GM21381 (cell line): ENCODE measurements around the gene LVRN.

Source experiments
- ATAC-seq: cut with Tn5 transposase; IDR thresholded peaks from one replicate; pipeline ENCODE4 v1.9.1; 2021; ENCODE audit warnings: mild to moderate bottlenecking, moderate library complexity; ENCODE audit not compliant: unreplicated experiment

The LVRN gene

DNA sequence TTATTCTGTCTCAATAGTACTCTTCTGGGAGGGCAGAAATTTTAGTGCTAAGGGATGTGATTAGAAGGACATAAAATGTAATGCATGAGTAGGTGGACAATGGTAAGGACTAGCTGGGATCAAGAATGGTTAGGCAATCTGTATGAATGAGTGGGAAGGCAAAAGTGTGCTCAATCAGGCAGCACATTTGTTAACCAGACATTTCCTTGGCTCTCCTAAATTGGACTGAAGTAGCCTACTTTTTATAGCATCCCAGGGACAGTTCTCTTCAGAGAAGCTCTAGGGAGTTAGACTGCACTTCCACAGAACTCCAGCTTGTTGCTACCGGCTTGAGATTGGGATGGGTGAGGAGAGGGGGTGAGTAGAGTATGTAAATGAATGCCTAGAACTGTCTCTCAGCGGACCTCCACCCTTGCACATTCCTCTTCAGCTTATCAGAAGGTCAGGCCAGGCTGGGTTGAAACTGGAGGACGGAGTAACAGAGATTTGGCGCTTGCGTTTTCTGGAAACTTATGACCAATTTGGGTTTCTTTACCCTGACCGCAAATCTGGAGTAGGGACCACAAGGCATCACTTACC lies 51.0 kb downstream of the LVRN start:
- no peak for ATAC-seq

DNA sequence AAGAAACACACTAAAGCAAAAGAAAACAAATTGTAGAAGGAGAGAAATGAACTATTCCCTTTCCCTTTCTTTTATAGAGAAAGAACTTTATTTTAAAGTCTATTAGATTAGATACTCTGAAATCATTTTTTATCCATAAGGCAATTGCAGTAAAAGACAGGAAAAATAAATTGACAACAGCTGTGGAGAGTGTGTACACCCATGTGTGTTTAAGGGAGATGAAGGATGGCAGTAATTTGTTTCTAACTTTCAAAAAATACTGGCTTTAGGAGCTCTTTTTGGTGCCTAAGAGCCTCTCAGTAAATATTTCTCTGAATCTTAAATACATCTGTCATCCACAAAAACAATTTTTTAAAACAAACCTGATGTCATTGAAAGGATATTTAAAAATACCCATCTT lies 51.7 kb downstream of the LVRN start:
- ATAC-seq, result no peak

DNA sequence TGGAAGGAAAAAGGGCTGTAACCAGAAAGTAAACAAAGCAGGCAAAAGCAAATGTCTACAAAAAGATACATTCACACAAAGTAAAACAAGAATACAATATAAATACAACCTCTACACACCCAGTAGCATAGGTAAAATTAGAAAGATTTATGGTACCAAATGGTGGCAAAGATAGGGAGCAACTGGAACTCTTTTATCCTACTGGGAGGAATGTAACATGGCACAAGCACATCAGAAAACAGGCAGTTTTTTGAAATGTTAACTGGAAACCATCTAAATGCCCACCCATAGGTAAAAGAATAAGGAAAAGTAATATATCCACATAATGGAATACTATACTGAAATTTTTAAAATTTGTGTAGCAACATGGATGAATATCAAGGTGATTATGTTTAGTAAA lies 61.3 kb downstream of the LVRN start:
- ATAC-seq, result no peak

DNA sequence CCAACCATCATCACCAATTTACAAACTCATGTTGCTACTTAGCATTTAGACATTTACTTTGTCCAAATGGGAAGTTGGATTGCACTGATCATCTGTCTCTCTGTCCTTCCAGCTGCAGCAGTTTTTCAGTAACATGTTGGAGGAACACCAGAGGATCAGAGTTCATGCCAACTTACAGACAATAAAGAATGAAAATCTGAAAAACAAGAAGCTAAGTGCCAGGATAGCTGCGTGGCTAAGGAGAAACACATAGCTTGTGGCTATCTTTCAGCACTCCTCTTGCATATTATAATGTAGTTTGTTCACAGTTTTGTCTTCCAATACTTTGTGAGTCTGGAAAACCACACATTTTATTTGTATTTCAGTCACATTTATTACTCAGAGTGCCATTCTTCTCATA lies 63.6 kb downstream of the LVRN start:
- ATAC-seq, result no peak

DNA sequence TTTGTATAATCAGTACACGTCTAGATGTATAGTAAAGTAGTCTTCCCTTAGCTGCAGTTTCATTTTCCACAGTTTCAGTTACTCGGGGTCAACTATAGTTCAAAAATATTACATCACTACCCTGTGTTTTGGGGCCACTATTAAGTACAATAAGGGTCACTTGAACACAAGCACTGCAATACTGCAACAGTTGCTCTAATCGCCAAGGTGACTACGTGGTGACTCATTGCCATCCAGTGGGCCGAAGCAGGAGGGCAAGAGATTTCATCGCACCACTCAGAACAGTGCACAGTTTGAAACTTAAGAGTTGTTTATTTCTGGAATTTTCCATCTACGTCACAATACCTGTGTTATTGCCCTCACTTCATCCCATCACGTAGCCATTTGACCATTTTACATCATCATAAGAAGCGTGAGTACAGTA lies 69.8 kb downstream of the LVRN start, which contains the start of gene ARL14EPL:
ARL14EPL (plus strand) TSS at position 379 of the 424 bp plus-strand sequence. CDS start 18,994 bp downstream, outside the sequence.
- peak; percentile 67 for ATAC-seq

DNA sequence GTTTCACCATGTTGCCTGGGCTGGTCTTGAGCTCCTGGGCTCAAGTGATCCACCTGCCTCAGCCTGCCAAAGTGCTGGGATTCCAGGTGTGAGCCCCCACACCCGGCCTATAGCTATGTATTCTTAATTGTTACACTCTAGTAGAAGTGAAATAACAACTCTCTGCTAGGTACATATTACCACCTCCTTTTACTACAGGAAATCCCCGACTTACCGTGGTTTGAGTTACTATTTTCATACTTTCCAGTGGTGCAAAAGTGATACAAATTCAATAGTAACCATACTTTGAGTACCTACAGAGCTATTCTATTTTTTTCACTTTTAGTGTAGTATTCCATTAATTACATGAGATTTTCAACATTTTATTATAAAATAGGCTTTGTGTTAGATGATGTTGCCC lies 70.7 kb downstream of the LVRN start:
- peak; percentile 44 for ATAC-seq

DNA sequence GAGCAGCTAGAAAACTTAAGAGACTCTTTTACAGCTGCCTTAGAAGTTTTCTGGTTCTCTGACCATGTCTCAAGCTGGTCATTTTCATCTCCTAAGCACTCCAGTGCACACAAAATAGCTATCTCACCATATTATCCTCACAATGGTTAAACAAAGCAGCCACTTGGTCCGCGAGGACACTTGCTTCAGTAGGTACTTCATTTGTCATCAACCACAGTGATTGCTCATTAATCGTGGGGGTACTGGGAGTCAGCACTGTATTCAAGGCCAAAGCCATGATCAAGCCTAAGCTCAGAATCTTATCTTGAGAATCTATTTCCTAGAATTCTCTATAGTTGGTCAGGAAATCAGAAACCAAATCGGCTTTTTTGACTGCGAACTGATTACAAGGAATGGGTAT lies 72.8 kb downstream of the LVRN start:
- no peak for ATAC-seq

DNA sequence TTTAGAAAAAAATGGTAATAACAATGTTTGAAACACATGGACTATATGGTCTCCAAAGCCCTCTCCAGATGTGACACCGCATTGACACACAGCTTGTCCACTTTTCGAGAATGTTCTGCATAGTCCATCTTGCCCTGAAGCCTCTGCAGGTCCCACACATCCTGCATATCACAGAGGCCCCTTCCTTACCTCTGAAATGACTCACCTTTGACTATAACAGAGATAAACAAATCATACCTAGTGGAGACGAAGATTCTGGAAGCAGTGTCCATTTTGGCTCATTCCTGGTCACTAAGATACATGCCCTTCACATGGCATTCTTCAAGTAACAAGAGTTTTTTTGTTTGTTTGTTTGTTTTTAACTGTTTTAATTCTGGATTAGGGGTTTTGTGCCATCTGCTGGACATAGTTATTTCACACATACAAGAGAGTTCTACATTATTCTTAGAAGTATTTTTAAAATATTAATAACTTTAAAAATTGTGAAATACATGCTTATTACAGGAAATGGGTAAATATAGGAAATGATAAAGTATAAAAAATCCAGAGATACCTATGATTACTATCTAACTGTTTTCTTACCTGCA lies 75.1 kb downstream of the LVRN start:
- no peak for ATAC-seq

DNA sequence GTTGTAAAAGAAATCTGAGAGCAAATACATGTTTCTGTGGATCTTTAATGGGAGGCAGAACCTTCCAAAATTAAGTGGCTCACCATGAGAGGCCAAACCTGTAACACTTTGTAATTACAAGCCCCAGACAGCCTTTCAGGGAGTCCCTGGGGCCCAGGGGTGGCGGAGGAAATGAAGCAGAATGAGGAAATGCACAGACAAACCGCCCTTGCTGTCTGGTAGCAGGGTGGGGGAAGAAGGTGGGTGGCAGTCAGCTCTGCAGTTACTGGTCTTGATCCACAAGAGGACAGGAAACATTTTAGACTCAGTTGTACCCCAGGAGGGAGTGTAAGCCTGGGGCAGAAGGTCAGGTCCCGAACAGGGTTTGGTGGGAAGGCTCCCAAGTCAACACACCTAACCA lies 76.5 kb downstream of the LVRN start:
- peak; percentile 57 for ATAC-seq

DNA sequence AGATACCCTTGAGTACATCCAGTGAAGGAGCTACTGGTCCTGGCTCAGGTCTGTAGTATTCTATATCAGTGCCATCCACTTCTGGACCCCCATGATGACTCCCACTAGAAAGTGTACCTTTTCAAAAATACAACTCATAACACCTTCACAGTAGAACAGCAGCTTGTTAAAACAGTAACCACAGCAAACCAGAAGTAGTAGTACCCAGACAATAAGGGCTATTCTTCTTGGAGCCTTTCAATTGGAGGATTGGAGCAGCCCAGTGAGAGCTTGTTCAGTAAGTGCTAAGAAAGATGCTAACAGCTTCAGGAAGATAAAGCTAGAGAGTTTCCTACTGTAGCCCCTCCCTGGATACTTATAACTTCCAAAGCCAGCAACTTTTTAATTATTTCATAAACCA lies 80.1 kb downstream of the LVRN start:
- ATAC-seq, result no peak

DNA sequence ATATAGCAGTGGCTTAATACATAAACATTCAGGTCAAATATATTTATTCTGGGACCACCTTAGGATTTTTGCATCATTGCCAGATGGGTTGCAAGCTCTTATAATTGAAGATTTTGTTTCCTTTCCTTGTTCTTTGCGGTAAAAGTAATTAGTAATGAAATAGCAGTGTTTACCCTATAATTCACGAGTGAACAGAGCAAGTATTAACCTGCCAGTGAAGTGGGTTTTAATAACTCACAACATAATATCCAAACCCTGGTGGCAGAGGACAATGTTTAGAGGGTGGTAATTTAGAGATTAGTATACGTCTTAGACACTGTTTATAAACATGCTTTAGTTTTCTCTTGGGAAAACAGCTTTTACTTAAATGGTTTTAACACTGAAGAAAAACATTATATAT lies 81.8 kb downstream of the LVRN start:
- ATAC-seq, result no peak

DNA sequence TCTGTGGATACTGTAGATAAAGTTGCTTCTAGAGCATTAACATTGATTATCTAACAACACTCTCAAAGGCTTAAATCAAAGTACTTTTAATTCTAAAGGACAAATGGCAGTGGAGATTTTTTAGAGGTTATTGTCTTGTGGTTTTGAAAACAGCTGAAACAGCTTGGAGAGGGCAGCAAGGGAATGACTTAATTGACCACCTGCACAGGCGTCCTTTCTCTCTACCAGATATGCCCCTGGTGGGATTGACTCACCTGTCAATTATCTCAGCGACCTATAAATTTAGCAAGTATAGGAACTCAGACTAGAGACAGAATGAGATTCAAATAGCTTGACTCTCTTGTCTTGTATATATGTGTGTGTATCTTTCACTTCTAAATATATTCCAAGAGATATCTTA lies 83.5 kb downstream of the LVRN start:
- ATAC-seq, result no peak

DNA sequence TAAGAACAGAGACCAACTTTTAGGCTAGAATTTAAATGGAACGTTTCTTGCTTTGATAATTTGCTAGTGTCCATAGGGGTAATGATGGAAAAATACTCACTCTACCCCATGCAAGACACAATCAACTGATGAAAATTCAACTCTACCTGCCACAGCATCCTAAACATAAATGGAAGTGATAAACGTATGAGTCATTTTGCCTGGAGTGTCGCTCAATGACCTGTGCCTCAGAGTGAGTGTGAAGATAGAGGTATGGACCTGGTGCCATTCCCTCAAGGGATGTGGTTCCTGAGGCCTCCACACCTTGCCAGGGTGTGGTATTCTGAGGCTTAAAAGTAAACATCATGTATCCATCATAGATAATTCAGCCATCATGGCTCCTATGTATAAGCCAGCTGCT lies 84.0 kb downstream of the LVRN start:
- no peak for ATAC-seq

DNA sequence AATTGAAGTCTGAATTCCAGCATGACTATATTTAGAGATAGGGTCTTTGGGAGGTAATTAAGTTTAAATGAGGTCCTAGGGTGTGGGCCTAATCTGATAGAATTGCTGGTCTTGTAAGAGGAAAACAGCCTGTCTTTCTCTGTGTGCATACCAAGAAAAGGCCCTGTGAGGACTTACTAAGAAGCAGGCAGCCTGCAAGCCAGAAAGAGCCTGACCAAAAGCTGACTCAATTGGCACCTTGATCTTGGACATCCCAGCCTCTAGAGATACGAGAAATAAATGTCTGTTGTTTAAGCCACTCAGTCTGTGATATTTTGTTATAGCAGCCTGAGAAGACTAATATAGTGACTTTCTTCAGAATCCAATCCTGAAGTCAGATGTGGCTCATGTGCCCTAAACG lies 84.5 kb downstream of the LVRN start:
- ATAC-seq, result no peak

DNA sequence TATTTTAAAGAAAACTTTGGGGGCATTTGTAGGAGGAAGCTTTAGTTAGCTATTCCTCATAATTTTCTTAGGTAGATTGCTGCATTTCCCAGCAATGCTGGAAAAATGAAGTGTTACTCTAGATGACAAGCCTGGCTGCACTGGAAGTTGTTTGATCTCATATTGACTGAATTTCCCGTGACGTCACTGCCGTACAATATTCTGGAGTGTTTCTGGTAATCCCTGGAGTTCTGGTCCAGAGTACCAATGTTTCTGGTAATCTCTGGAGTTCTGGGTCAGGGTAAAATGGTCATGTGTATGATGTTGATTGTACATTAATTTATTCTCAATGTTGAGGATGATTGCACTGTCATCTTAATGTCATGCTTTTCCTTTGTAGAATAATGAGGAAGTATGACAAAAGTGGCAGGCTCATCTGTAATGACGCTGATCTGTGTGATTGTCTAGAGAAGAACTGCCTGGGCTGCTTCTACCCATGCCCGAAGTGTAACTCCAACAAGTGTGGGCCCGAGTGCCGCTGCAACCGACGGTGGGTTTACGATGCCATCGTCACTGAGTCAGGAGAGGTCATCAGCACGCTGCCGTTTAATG lies 96.2 kb downstream of the LVRN start:
- no peak for ATAC-seq

DNA sequence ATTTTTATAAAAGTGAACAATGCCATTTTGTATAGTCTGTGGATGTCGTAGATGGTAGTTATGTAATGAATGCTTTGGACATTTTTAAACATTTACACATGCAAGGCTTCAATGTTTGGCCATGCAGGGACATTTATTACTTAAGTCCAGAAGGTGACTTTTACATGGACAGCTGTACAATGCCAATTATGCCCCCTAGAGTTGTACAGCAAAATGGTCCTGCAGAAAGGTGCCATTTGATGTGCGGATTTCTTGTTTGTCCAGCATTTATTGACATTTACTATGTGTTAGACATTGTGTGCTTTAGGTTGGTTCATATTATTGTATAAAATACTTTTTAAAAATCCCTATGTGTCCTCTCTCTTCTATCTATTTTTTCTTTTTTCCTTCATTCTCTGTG lies 100.1 kb downstream of the LVRN start:
- ATAC-seq, result no peak

DNA sequence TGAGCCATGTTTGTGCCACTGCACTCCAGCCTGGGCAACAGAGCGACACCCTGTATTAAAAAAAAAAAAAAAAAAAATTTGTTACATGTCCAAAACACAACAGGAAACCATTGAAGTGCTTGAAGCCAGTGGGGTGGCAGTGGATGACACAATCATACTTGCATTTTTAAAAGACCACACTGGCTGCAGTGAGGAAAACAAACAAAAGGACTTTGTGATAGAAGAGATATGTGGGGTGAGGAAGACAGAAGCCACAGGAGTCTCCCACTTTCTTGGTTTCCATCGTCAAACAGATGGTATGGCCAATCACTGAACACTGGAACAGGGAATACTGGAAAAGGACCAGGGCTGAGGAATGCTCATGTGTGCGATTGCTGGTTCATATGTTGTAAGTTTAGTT lies 101.7 kb downstream of the LVRN start:
- no peak for ATAC-seq

DNA sequence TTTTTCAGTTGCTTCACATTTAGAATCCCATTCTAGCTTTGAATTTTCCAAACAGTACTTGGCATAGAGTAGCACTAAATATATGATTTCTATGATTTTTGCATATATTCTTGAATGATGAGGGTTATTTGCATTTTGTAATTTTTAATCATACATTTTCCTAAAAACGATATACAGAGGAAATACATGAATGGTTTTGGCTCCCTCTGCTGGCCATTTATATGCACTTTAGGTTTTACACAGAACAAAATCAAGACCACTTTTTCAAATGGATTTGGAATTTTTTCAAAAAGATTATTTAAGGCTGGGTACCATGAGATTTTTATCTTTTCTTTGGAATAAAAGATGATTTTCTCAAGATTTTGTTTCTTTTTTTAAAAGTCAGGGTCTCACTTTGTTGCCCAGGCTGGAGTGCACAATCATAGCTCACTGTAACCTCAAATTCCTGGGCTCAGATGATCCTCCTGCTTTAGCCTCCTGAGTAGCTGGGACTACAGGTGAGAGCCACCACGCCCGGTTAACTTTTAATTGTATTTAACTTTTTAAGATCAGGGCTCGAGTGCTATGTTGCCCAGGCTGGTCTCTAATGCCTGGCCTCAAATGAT lies 105.9 kb downstream of the LVRN start:
- no peak for ATAC-seq

DNA sequence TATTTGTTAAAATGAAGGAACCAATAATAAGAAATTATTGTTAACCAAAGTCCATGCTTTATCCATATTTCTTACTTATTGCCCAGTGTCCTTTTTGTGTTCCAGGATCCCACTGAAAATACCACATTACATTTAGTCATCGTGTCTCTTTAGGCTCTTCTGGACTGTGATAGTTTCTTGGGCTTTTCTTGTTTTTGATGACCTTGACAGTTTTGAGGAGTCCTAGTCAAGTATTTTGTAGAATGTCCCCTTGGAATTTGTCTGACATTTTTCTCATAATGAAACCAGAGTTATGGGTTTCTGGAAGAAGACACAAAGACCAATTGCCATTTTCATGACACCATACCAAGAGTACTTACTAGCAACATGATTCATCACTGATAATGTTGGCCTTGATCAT lies 108.9 kb downstream of the LVRN start:
- no peak for ATAC-seq

DNA sequence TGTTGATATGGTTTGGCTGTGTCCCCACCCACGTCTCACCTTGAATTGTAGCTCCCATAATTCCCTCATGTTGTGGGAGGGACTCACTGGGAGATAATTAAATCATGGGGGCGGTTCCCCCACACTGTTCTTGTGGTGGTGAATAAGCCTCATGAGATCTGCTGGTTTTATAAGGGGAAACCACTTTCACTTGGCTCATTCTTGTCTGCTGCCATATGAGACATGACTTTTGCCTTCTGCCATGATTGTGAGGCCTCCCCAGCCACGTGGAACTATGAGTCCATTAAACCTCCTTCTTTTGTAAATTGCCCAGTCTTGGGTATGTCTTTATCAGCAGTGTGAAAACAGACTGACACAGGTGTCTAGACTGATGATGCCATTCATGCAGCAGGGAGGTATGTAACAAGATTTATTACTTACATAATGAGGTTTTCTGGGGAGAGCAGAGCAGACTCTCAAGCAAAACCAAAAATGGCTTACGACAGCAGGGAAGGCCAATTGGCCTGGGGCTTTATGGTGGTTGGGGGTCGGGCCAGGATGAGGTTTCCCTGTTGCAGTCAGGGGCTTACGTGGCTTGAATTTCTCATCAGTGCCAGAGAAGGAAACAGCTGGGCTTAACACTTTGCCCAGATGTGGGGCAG lies 113.0 kb downstream of the LVRN start:
- ATAC-seq, result no peak

DNA sequence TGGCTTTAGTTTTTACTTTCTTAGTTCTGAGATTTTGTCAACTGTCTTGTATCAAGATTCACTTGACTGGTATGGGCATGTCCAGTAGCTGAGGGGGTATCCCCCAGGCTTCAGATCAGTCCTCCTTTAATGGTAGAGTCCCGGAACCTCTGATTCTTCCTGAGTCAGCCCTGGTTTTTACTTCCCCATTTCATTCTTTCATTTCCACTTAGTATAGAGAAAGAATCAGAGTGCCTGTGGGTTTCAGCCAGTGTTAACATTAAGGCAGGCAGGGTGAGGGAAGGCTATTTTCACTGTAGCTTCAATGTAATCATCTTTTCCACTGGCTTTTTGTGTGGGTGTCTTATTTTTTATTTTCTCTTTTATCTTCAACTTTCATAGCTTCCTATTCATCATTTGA lies 114.2 kb downstream of the LVRN start:
- peak; percentile 99 for ATAC-seq
